HG02852 (cell line): ENCODE results near the gene SP7.
"Not testable (repeated sequence)": the region's sequence is repeated elsewhere in the genome, so short reads cannot be mapped to it uniquely, and the experiment has no call there.

Experiments used
- ATAC-seq: cut with Tn5 transposase; IDR thresholded peaks from one replicate; pipeline ENCODE4 v1.9.1; 2021; ENCODE audit warnings: mild to moderate bottlenecking, moderate library complexity; ENCODE audit not compliant: unreplicated experiment

Gene SP7

DNA sequence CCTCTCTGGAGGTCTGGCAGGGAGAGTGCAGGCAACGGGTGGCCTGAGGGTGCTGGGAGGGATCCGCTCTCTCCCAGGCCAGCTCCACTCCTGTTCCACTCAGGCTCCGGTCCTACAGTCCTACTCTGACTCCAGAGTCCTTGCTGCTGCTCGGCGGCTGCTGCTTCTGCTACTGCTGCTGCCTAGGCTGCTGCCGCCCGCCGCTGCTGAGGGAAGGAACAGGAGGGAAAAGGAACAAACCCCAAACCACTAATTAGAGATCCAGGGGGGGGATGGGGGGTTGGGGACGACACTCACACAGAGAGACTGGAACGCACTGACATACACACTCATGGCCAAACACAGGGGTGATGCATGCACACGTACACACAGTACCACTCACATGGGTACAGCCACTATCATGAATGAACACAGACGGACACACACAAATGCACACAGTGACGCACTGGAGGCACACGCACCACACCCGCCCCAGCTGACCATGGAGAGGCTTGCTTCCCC is at the start of gene SP7:
TSS of gene SP7 (minus strand) at position 174 of the 501 bp plus-strand sequence. CDS start 708 bp downstream, outside the sequence.
- no peak for ATAC-seq

DNA sequence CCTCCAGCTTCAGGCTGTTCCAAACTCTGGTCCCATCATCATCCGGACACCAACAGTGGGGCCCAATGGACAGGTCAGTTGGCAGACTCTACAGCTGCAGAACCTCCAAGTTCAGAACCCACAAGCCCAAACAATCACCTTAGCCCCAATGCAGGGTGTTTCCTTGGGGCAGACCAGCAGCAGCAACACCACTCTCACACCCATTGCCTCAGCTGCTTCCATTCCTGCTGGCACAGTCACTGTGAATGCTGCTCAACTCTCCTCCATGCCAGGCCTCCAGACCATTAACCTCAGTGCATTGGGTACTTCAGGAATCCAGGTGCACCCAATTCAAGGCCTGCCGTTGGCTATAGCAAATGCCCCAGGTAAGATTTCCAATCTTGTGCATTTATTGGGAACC is 47.1 kb upstream of the SP7 start:
- no peak for ATAC-seq

DNA sequence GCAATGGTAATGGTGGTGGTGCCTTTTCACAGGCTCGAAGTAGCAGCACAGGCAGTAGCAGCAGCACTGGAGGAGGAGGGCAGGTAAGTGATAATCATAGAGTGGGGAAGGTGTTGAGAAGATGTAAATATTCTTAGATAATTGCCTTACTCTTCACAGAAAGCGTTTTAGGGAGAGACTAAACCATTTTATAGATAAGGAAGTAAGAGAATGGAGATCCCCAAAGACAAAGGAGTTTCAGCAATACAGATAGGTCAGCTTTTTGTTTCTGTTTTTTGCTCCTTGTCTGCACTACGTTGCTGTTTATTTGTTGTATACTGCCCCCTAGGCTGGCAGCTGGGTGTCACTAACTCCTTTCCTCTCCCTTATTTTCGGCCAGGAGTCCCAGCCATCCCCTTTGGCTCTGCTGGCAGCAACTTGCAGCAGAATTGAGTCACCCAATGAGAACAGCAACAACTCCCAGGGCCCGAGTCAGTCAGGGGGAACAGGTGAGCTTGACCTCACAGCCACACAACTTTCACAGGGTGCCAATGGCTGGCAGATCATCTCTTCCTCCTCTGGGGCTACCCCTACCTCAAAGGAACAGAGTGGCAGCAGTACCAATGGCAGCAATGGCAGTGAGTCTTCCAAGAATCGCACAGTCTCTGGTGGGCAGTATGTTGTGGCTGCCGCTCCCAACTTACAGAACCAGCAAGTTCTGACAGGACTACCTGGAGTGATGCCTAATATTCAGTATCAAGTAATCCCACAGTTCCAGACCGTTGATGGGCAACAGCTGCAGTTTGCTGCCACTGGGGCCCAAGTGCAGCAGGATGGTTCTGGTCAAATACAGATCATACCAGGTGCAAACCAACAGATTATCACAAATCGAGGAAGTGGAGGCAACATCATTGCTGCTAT is 45.8 kb upstream of the SP7 start:
- no peak for ATAC-seq

DNA sequence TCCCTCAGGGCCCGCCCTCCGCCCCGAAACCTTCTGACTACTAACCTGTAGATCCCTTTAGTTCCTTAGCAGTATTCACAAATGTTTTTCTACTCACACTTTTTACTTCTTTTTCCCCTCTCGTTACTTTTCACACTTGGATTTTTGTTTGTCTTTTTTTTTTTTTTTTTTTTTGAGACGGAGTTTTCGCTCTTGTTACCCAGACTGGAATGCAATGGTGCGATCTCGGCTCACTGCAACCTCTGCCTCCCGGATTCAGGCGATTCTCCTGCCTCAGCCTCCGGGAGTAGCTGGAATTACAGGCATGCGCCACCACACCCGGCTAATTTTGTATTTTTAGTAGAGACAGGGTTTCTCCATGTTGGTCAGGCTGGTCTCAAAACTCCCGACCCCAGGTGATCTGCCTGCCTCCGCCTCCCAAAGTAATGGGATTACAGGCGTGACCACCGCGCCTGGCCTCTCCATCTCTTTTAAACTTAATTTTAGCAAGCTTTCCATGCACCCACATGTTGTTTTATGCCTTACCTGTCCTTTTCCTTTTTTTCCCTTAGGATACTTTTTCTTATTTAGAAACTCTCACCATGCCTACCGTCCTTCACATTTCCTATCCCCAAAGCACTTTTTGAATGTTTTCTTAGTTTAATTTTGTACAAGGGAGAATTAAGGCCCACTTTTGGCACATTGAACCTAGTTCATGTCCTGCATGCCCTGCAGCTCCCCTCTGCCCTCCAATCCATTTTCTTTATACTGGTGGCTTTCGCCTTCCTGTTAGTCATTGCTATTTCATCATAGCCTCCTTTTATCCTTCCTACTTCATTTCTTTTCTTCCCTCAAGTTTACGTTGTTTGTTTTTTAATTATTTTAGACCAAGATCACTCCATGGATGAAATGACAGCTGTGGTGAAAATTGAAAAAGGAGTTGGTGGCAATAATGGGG is 44.9 kb upstream of the SP7 start:
- ATAC-seq = no peak

DNA sequence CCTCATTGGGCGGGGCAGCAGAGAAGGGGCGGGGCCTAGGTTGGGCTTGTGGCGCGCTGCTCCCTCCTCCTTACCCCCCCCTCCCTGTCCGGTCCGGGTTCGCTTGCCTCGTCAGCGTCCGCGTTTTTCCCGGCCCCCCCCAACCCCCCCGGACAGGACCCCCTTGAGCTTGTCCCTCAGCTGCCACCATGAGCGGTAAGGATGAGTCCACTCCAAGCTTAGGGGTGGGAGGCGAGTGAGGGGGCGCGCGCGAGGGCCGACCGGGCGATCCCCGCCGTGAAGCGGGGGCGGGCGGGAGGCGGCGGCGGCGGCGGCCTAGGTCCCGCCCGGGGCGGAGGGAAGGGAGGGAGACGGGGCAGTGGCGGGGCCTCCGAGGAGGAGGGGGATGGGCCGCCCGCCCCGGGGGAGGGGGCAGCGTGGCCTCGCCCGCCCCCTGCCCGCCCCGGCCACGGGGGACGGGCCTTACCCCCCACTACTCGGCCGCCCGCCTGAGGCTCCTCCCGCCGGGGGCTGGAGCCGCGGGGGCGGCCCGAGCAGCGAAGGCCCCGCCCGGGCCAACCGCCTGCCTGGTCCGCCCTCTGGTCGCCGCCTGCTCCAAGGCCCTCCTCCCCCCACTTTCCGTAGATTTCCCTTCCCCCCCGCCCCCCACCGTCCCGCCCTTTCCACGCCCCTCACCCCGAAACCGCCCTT is 44.1 kb upstream of the SP7 start, which contains the start of gene SP1:
TSS of gene SP1 (plus strand) at position 73 of the 690 bp plus-strand sequence. CDS start at position 189, 116 bp downstream.
- ATAC-seq = peak; percentile 35

DNA sequence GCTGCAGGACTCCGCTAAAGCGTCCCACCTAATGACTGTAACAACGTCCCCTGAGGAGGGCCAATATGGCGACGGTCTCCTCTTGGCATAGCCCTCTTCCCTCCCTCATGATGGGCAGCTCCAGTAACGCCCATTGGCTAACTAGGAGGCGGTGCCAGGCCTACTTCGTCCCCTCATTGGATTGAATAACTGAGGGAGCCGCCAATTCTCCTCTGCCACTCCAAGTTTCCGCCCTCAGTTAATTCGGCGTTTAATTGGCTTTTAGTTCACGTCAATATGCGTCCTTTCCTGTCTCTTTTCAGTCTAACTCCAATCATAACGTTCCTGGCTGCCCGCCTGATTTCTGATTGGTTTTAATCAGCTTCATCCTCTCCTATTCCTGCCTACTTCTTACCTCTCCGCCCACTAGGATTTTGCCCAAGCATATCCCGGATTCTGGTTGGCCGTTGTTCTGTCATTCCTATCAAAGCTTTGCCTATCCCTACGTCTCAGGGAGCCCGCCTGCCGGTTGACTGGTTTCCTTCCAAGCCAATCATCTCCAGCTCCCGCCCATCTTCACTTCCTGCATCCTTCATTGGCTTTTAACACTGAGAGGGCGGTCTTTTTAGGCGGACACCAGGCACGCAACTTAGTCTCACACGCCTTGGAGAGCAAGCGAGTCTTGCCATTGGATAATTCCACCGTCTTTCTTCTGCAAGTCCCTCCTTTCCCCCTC is 43.4 kb upstream of the SP7 start:
- ATAC-seq = peak; percentile 69

DNA sequence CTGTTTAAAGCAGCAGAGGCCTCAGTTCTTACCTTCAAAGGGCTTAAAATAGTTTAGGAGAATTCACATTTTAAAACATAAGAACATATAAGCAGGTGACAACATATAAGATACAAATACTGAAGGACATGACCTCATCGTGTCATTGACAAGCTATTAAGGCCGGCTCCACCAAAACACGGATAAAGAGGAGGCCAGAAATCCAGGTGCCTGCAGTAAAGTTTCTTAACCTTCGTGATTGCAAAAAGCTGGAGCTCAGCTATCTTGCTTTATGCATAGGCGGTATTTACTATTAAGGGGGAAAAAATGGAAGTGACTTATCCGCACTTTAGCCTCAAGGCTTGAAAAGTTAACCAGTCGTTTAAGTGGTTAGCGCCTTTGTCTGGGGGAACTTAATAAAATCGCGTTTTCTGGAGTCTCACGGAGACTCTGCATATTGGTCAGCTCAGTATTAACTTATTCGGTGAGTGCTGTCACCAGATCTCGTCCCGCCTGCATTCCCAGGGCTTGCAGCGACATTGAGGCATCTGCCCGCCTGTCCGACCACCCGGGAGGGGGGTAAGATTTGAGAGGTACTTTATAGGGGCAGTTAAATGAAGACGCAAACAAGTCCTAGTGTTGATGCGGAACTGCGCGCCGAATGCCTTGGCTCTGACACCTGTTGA is 42.7 kb upstream of the SP7 start:
- no peak for ATAC-seq

DNA sequence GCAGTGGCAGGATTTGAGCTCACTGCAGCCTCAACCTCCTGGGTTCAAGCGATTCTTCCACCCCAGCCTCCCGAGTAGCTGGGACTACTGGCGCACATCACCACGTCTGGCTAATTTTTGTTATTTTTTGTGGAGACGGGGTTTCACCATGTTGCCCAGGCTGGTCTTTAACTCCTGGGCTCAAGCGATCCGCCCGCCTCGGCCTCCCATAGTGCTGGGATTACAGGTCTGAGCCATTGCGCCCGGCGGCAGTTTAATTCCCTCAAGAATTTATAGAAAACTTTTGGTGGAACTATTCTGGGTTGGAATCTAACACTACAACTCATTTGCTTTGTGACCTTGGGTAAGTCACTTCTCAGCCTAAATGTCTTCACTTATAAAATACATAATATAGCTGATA is 42.1 kb upstream of the SP7 start:
- ATAC-seq = no peak

DNA sequence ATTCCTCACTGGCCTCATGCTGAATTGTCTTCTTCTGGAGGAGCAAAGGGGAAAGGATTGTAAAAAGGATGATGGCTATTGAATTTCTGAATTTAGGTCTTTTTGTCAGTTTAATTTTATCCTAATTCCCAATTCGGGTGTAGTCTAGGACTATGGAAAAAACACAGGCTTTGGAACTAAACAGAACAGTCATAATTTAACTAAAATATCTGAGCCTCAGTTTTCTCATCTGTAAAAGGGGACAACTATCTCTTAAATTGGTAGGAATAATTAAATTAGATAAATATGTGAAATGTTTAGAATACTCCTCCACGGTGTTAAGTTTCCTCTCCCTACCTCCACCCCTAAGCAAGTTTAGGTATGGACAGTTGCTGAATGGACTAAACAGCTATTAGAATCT is 40.6 kb upstream of the SP7 start:
- no peak for ATAC-seq

DNA sequence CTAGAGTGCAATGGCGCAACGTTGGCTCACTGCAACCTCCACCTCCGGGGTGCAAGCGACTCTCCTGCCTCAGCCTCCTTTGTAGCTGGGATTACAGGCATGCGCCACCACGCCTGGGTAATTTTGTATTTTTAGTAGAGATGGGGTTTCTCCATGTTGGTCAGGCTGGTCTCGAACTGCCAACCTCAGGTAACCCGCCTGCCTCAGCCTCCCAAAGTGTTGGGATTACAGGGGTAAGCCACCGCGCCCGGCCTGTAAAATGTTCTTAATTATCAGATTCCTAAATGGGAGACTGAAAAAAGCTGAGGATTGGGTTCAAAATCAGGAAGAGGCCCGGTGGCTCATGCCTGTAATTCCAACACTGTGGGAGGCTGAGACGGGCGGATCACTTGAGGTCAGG is 38.1 kb upstream of the SP7 start:
- not testable (repeated sequence) for ATAC-seq

DNA sequence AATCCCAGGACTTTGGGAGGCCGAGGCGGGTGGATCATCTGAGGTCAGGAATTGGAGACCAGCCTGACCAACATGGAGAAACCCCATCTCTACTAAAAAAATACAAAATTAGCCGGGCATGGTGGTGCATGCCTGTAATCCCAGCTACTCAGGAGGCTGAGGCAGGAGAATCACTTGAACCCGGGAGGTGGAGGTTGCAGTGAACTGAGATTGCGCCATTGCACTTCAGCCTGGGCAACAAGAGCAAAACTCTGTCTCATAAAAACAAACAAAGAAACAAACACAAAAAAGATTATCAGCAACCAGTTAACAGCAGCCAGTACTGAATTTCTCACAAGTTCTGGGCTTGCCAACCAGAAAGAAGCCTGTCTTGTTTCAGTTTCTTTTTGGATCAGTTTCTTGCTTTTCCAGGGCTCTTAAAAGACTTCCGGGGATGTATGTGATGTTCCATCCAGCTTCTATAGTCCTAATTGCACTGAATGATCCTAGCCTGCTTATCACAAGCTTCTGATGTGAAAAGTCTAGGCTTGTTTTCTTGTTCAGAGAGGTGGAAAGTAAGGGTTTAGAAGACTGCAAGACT is 37.5 kb upstream of the SP7 start:
- not testable (repeated sequence) for ATAC-seq

DNA sequence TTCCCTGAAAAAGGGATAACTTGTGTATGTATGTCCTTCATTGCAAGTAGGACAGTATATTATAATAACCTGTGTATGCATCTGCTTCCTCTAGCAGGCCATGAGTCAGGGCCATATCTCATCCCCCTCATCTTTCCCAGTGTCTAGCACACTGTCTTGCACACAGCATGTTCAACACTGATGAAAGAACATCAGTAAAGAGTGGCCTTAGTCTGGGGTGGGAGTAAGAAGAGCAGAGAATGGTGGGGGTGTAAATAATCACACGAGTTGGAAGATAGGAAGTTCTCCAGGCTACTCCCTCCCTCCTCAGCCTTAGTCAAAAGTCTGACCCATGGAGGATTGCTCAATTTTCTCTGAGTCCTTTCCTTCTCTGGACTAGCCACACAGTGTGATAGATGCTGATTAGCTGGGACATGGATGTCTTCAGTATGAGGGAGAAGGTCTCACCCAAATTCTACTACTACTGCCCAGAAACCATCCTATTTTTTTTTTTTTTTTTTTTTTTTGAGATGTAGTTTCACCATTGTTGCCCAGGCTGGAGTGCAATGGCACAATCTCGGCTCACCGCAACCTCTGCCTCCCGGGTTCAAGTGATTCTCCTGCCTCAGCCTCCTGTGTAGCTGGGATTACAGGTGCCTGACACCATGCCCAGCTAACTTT is 29.2 kb upstream of the SP7 start:
- ATAC-seq = no peak

DNA sequence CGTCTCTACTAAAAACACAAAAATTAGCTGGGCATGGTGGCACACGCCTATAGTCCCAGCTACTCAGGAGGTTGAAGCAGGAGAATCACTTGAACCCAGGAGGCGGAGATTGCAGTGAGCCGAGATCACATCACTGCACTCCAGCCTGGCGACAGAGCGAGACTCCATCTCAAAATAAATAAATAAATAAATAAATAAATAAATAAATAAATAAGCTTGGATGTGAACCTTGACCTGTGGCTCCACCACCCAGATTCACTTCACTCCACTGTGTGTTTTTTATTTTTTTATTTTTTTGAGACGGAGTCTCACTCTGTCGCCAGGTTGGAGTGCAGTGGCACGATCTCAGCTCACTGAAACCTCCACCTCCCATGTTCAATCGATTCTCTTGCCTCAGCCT is 25.5 kb upstream of the SP7 start:
- not testable (repeated sequence) for ATAC-seq

DNA sequence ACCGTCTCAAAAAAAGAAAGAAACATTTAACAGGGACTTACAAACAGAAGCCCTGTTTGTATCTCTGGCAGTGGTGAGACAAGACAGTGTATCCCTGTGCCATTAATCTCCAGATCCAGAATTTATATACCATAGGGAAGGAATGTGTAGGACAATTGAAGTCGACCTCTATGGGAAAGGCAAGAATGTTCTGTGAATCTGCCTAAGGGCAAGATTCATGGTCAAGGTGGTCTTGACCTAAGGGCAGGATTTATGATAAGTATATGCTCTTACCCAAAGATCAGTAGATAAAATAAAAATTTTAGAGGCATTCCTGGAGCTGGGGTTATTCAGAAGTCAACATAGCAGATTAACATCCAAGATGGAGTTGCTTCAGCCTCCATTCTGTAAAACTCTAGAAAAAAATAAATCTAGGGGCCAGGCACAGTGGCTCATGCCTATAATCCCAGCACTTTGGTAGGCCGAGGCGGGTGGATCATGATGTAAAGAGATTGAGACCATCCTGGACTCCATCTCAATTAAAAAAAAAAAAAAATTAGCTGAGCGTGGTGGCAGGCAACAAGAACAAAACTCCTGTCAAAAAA is 22.8 kb upstream of the SP7 start:
- no peak for ATAC-seq

DNA sequence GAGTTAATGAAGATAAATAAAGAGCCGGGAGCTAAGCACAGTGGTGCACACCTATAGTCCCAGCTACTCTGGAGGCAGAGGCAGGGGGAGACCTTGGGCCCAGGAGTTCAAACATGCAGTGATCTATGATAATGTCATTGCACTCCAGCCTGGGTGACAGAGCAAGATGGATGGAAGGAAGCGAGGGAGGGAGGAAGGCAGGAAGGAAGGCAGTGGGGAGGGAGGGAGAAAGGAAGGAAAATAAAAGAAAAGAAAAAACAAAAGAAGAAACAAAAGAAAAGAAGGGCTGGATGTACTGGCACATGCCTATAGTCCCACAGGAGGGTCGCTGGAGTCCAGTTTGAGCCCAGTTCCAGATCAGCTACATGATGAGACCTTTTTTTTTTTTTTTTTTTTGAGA is 19.0 kb upstream of the SP7 start:
- no peak for ATAC-seq

DNA sequence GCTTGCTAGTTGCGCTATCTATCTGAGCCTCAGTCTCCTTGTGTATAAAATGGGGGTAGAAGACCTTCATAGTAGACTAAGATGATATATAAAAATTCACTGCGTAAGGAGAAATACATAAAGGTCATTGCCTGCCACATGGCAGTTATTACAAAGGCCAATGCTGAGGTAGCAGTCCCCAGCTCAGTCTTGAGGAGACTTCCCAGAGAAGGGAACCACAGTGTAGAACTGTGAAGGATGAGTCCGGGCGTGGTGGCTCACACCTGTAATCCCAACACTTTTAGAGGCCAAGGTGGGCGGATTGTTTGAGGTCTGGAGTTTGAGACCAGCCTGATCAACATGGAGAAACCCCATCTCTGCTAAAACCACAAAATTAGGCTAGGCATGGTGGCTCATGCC is 17.1 kb upstream of the SP7 start:
- ATAC-seq = no peak

DNA sequence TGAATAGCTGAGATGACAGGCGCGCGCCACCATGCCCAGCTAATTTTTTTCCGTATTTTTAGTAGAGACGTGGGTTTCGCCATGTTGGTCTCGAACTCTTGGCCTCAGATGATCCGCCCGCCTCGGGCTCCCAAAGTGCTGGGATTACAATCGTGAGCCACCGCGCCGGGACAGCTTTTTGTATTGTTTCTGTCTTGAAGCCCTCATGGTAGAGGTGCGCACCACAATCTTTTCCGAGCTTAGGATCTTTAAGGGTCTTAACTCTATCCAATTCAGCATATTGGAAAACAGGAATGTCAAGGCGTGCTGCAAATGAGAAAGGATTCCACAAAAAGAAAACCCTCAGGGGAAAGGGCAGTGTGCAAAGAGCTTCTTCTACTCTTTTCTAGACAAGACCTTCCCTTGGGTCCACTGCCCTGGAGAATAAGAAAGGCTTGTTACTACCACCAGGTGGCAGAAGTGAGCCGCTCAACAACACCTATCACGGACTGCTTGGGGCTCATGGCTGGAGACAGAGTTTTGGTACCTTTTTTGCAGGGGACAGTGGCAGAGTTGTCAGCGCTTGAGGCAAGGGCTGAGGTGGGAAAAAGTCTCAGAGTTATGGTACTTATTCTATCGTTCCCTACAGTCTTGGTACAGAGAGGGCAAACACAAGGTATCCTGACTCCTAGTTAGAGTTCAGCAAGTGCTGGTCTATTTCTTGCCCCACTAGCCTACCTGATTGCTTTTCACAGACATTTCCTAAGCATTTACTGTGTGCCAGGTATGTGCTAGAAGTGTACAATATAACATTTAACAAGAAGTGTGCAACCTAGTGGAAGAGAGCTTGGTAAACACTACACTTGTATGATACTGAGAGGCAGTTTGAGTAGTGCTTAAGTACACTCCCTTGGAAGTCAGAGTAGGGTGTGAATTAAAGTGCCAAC is 16.4 kb upstream of the SP7 start:
- peak; percentile 71 for ATAC-seq
